Measurements from ENCODE around the gene CTAGE8.
"Not testable (repeated sequence)": the region's sequence is repeated elsewhere in the genome, so short reads cannot be mapped to it uniquely, and the experiment has no call there.

The CTAGE8 gene

DNA sequence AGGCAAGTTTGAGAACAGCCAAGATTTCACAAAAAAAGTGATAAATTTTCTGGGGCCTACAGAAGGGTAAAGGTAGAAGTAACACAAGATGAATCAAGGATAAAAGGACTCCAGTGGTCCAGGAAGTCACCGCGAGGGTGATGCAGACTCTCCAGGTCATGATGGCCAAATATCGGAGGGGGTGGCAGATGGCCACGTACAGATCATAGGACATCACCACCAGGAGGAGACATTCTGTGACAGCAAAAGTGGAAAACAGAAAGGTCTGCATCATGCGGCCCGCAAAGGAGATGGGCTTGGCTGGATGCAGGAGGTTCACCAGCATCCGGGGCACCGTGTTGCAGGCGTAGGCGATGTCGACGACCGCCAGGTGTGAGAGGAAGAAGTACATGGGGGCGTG is 10.0 kb downstream of the CTAGE8 start:
- not testable (repeated sequence) for H3K27ac ChIP-seq; H3K36me3 ChIP-seq (ENCODE audit: insufficient read depth); H3K79me2 ChIP-seq (ENCODE audit: insufficient read depth, low read depth); H4K20me1 ChIP-seq (ENCODE audit: insufficient read depth); H2AFZ ChIP-seq (ENCODE audit: low read depth); H3K4me1 ChIP-seq (ENCODE audit: low read depth, poor library complexity, severe bottlenecking); H3K27me3 ChIP-seq (ENCODE audit: insufficient read depth, low read depth); H3K4me2 ChIP-seq; H3K4me3 ChIP-seq (IDR thresholded peaks at IDR 0.05; ENCODE audit: insufficient read depth, low read depth, low read length); H3K9ac ChIP-seq

- H3K4me2 ChIP-seq, result no peak overlapping the region
- no peak for TF ChIP-seq CTCF (conservative IDR thresholded peaks at IDR 0.05; ENCODE audit: low read depth, low read length)
- no peak overlapping the region for H2AFZ ChIP-seq (ENCODE audit: low read depth)
- H4K20me1 ChIP-seq (ENCODE audit: insufficient read depth), result no peaks in the 10 kb centered on the region
- no peaks in the 10 kb centered on the region for H3K79me2 ChIP-seq (ENCODE audit: insufficient read depth, low read depth)
- H3K27ac ChIP-seq, result no peak overlapping the region
- no peak overlapping the region for H3K4me3 ChIP-seq (IDR thresholded peaks at IDR 0.05; ENCODE audit: insufficient read depth, low read depth, low read length)
- no peaks in the 10 kb centered on the region for H3K27me3 ChIP-seq (ENCODE audit: insufficient read depth, low read depth)
- H3K36me3 ChIP-seq (ENCODE audit: insufficient read depth), result no peaks in the 10 kb centered on the region
- H3K4me1 ChIP-seq (ENCODE audit: low read depth, poor library complexity, severe bottlenecking), result no peaks in the 10 kb centered on the region
- H3K9ac ChIP-seq, result no peak overlapping the region
Observed at GRCh38 chr7:144256112-144256511, 13.0 kb downstream of the CTAGE8 start.

DNA sequence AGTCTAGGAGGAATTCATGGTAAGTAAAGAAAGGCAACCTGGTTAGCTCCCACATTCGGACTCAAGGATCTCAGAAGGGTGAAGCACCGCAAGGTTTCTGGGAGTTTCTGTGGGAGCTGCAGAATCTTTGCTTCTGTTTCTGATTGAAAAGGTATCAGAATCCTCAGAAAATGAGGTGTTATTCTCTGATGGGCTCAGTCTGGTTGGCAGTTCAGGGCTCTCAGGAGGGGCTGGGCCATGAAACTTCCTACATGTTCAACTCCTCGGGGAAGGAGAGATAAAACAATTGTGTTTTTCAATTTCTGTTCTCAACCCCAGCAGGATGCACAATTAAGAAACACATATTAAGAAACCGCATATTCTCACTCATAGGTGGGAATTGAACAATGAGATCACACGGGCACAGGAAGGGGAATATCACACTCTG is 13.6 kb downstream of the CTAGE8 start:
- Histone ChIP-seq H3K79me2 (ENCODE audit: insufficient read depth, low read depth) (no peaks in the 10 kb centered on the region), H3K4me1 (ENCODE audit: low read depth, poor library complexity, severe bottlenecking) (no peaks in the 10 kb centered on the region), H3K4me2 (no peak overlapping the region), H3K4me3 (IDR thresholded peaks at IDR 0.05; ENCODE audit: insufficient read depth, low read depth, low read length) (no peak overlapping the region), H3K9ac (no peak overlapping the region), H3K36me3 (ENCODE audit: insufficient read depth) (no peaks in the 10 kb centered on the region), H3K27ac (no peak overlapping the region), H3K27me3 (ENCODE audit: insufficient read depth, low read depth) (no peaks in the 10 kb centered on the region), H4K20me1 (ENCODE audit: insufficient read depth) (no peaks in the 10 kb centered on the region), H2AFZ (ENCODE audit: low read depth) (no peak overlapping the region)
- no peak for TF ChIP-seq CTCF (conservative IDR thresholded peaks at IDR 0.05; ENCODE audit: low read depth, low read length)

DNA sequence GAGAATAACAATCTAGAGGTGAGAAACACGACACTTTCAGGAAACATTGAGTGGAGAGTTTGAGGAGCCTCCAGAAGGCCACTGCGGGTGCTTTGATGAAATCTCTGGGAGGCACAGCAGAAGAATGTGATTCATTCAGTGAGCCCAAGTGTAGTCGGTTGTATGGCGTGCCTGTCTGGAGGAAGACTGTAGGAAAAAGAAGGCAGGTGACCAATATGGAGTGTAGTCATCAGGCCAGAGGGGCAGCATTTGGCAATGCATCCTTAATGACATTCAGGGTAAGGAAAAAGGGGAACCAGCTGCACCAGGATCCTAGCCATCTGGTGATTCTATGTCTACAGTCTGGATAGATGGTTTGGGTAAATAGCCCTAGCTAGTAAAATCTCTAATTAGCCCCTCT is 16.8 kb downstream of the CTAGE8 start:
- H3K9ac ChIP-seq; H3K27me3 ChIP-seq (ENCODE audit: insufficient read depth, low read depth); H4K20me1 ChIP-seq (ENCODE audit: insufficient read depth); H3K4me1 ChIP-seq (ENCODE audit: low read depth, poor library complexity, severe bottlenecking); H2AFZ ChIP-seq (ENCODE audit: low read depth); H3K79me2 ChIP-seq (ENCODE audit: insufficient read depth, low read depth); H3K27ac ChIP-seq; H3K36me3 ChIP-seq (ENCODE audit: insufficient read depth); H3K4me3 ChIP-seq (IDR thresholded peaks at IDR 0.05; ENCODE audit: insufficient read depth, low read depth, low read length); H3K4me2 ChIP-seq: not testable (repeated sequence)

GRCh38 chr7:144247674-144248330 is 21.3 kb downstream of the CTAGE8 start:
- H2AFZ ChIP-seq (ENCODE audit: low read depth); H3K27me3 ChIP-seq (ENCODE audit: insufficient read depth, low read depth); H3K4me2 ChIP-seq; H3K36me3 ChIP-seq (ENCODE audit: insufficient read depth); H3K79me2 ChIP-seq (ENCODE audit: insufficient read depth, low read depth); H3K4me1 ChIP-seq (ENCODE audit: low read depth, poor library complexity, severe bottlenecking); H3K4me3 ChIP-seq (IDR thresholded peaks at IDR 0.05; ENCODE audit: insufficient read depth, low read depth, low read length); H4K20me1 ChIP-seq (ENCODE audit: insufficient read depth); H3K9ac ChIP-seq; H3K27ac ChIP-seq: not testable (repeated sequence)

DNA sequence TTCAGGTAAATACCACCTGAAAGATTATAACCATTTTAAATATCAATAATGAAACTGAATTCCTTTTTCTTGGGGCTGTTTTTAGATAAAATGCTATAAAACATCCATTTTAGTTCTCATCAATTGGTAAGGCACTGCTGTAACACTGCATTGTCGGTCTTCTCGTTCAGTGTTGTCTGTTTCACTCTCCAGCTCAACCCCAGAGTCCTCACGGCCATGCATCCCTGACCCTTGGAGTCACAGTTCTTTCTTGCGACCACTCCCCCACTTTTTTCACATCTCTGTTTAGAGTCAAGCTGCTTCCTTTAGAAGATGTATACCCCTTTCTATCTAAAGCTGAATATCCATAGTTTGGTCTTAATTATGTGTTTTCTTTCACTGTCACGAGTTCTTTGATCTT is 22.1 kb downstream of the CTAGE8 start:
- not testable (repeated sequence) for H3K27ac ChIP-seq; H3K4me3 ChIP-seq (IDR thresholded peaks at IDR 0.05; ENCODE audit: insufficient read depth, low read depth, low read length); H3K27me3 ChIP-seq (ENCODE audit: insufficient read depth, low read depth); H3K36me3 ChIP-seq (ENCODE audit: insufficient read depth); H3K4me2 ChIP-seq; H4K20me1 ChIP-seq (ENCODE audit: insufficient read depth); H2AFZ ChIP-seq (ENCODE audit: low read depth); H3K79me2 ChIP-seq (ENCODE audit: insufficient read depth, low read depth); H3K4me1 ChIP-seq (ENCODE audit: low read depth, poor library complexity, severe bottlenecking); H3K9ac ChIP-seq

DNA sequence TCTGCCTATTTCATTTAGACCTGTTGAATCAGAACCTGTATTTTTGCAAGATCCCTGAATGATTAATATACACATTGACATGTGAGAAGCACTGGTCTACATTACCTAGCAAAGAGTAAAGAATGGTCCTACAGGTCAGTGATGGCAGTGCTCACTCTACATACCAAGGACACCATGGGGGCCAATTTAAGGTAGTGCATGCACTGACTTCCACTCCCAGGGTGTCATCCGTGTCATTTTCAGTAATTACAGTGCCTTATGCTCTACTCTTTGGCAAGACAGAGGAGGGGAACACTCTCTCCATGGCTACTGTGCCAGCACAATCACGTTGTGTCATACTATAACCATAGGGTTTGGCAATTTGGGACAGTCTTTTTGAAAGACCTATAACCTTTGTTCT is 23.7 kb downstream of the CTAGE8 start:
- not testable (repeated sequence) for H2AFZ ChIP-seq (ENCODE audit: low read depth); H4K20me1 ChIP-seq (ENCODE audit: insufficient read depth); H3K4me2 ChIP-seq; H3K27ac ChIP-seq; H3K27me3 ChIP-seq (ENCODE audit: insufficient read depth, low read depth); H3K9ac ChIP-seq; H3K79me2 ChIP-seq (ENCODE audit: insufficient read depth, low read depth); H3K4me3 ChIP-seq (IDR thresholded peaks at IDR 0.05; ENCODE audit: insufficient read depth, low read depth, low read length); H3K4me1 ChIP-seq (ENCODE audit: low read depth, poor library complexity, severe bottlenecking); H3K36me3 ChIP-seq (ENCODE audit: insufficient read depth)

DNA sequence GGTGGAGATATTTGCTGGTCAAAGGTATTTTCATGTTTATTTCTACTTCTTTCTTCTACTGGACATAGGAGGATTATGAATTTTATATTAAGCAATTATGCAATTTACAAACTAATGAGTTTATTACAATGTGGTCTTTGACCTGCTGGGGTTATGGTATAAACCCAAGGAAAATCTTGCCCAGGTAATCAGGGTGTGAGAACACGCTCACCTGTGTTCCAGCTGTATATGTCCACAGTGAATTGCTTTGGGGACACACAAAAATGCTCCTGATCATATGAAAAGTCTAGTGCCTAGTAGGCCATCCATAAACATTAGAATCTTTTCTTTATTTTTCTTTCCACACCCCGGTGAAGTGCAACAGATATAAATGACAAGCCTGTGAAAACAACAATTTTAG is 29.7 kb downstream of the CTAGE8 start, which contains the start of gene OR2A42:
OR2A42 (minus strand) TSS at position 241 of the 400 bp plus-strand sequence. CDS start 6,762 bp downstream, outside the sequence.
- H3K4me3 ChIP-seq (IDR thresholded peaks at IDR 0.05; ENCODE audit: insufficient read depth, low read depth, low read length); H3K79me2 ChIP-seq (ENCODE audit: insufficient read depth, low read depth); H2AFZ ChIP-seq (ENCODE audit: low read depth); H3K27me3 ChIP-seq (ENCODE audit: insufficient read depth, low read depth); H3K4me1 ChIP-seq (ENCODE audit: low read depth, poor library complexity, severe bottlenecking); H3K36me3 ChIP-seq (ENCODE audit: insufficient read depth); H3K9ac ChIP-seq; H3K4me2 ChIP-seq; H4K20me1 ChIP-seq (ENCODE audit: insufficient read depth); H3K27ac ChIP-seq: not testable (repeated sequence)

DNA sequence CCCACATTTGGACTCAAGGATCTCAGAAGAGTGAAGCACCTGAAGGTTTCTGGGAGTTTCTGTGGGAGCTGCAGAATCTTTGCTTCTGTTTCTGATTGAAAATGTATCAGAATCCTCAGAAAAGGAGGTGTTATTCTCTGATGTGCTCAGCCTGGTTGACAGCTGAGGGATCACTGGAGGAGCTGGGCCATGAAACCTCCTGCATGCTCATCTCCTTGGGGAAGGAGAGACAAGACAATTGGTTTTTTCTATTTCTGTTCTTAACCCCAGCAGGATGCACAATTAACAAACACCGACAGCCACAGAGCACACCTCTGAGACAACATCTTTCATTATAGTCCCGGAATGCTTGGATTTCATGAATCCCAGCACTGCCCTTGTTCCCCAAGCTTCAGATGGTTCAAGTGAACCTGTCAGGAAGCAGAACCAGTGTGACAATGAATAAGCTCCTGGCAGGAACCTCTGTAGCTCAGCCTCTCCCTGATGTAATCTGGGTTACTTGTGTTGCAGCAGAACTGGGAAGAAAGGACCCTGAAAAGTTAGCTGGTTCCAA is 30.5 kb downstream of the CTAGE8 start:
- not testable (repeated sequence) for H3K9ac ChIP-seq; H3K27ac ChIP-seq; H3K4me3 ChIP-seq (IDR thresholded peaks at IDR 0.05; ENCODE audit: insufficient read depth, low read depth, low read length); H3K36me3 ChIP-seq (ENCODE audit: insufficient read depth); H4K20me1 ChIP-seq (ENCODE audit: insufficient read depth); H3K27me3 ChIP-seq (ENCODE audit: insufficient read depth, low read depth); H3K79me2 ChIP-seq (ENCODE audit: insufficient read depth, low read depth); H3K4me1 ChIP-seq (ENCODE audit: low read depth, poor library complexity, severe bottlenecking); H2AFZ ChIP-seq (ENCODE audit: low read depth); H3K4me2 ChIP-seq
